ENCODE measurements around the gene DOCK9. TPM values are rescaled to one million over a fixed set of nuclear protein-coding genes. Genes with fewer than 3 reads are reported as not detected.

DOCK9 gene
- polyA plus RNA-seq, 1 of the 3 experiments (the other 2 are of a cell fraction): 16.6 TPM

- no peaks in the 10 kb centered on the region for H3K9me2 ChIP-seq
- H3K9me3 ChIP-seq: no peaks in the 10 kb centered on the region
- no peak overlapping the region for H3K4me2 ChIP-seq
- CTCF ChIA-PET: no interaction called here
- H4K20me1 ChIP-seq (ENCODE audit: insufficient read depth): no peaks in the 10 kb centered on the region
- H3K36me3 ChIP-seq (replicated peaks in 1 of 2; ENCODE audit: control insufficient read depth in 1 of 2, insufficient read depth in 2 of 2, low read length in 1 of 2): no peaks in the 10 kb centered on the region
- no peaks in the 10 kb centered on the region for H3F3A ChIP-seq (replicated peaks; ENCODE audit: insufficient read depth)
- no peak overlapping the region for H2AFZ ChIP-seq (ENCODE audit: low read depth)
- no peak for DNase-seq
- 60% methylated on average over 11 of the region's 11 CpGs for WGBS (ENCODE audit: low lambda C conversion rate)
- no peak overlapping the region for H3K27ac ChIP-seq (ENCODE audit: low read depth in 2 of 2, low read length in 1 of 2)
- POLR2A ChIA-PET: no interaction called here
- H3K27me3 ChIP-seq (ENCODE audit: insufficient read depth): no peaks in the 10 kb centered on the region
- H3K79me2 ChIP-seq (ENCODE audit: insufficient read depth): no peaks in the 10 kb centered on the region
- no peak overlapping the region for H3K4me3 ChIP-seq (ENCODE audit: low read depth in 2 of 2, low read length in 1 of 2)
- no peaks in the 10 kb centered on the region for H3K4me1 ChIP-seq (ENCODE audit: control insufficient read depth in 1 of 2, insufficient read depth in 2 of 2, low read depth in 1 of 2, low read length in 1 of 2)
- TF ChIP-seq MEF2A (IDR thresholded peaks at IDR 0.05; ENCODE audit: borderline replicate concordance, low read depth) (no peak), IRF3 (IDR thresholded peaks at IDR 0.05; ENCODE audit: low read depth, low read length) (no peak), MAX (IDR thresholded peaks at IDR 0.05; ENCODE audit: low read depth) (no peak), JUND (IDR thresholded peaks at IDR 0.05) (no peak), NFIC (IDR thresholded peaks at IDR 0.05; ENCODE audit: borderline replicate concordance) (no peak), RCOR1 (IDR thresholded peaks at IDR 0.05; ENCODE audit: low read length) (no peak), PBX3 (IDR thresholded peaks at IDR 0.05) (no peak), USF1 (IDR thresholded peaks at IDR 0.05; ENCODE audit: borderline replicate concordance, low read depth) (no peak), TAF1 (IDR thresholded peaks at IDR 0.05; ENCODE audit: borderline replicate concordance, low read depth, low read length) (no peak), GABPA (IDR thresholded peaks at IDR 0.05; ENCODE audit: low read depth) (no peak), YY1 (IDR thresholded peaks at IDR 0.05; ENCODE audit: low read depth) (no peak), FOSL2 (IDR thresholded peaks at IDR 0.05; ENCODE audit: borderline replicate concordance, low read depth) (no peak), SMC3 (IDR thresholded peaks at IDR 0.05; ENCODE audit: low read depth, low read length) (no peak), CHD2 (IDR thresholded peaks at IDR 0.05; ENCODE audit: low read length, partially characterized antibody) (no peak), FOXM1 (IDR thresholded peaks at IDR 0.05; ENCODE audit: low read depth) (no peak), POLR2AphosphoS5 (IDR thresholded peaks at IDR 0.05; ENCODE audit: low read depth, low read length) (no peak), SIN3A (IDR thresholded peaks at IDR 0.05; ENCODE audit: borderline replicate concordance, low read depth, low read length) (no peak)
- no peak overlapping the region for H3K9ac ChIP-seq
These were observed 196.8 kb downstream of the DOCK9 start for GRCh38 chr13:98781045-98781444.

- Histone ChIP-seq H3F3A (replicated peaks; ENCODE audit: insufficient read depth) (no peaks in the 10 kb centered on the region), H3K9ac (no peak overlapping the region), H3K4me3 (ENCODE audit: low read depth in 2 of 2, low read length in 1 of 2) (no peak overlapping the region), H3K36me3 (replicated peaks in 1 of 2; ENCODE audit: control insufficient read depth in 1 of 2, insufficient read depth in 2 of 2, low read length in 1 of 2) (no peaks in the 10 kb centered on the region), H2AFZ (ENCODE audit: low read depth) (no peak overlapping the region), H3K9me2 (no peaks in the 10 kb centered on the region), H4K20me1 (ENCODE audit: insufficient read depth) (no peaks in the 10 kb centered on the region), H3K9me3 (no peaks in the 10 kb centered on the region), H3K79me2 (ENCODE audit: insufficient read depth) (no peaks in the 10 kb centered on the region), H3K4me2 (no peak overlapping the region), H3K4me1 (ENCODE audit: control insufficient read depth in 1 of 2, insufficient read depth in 2 of 2, low read depth in 1 of 2, low read length in 1 of 2) (no peaks in the 10 kb centered on the region), H3K27me3 (ENCODE audit: insufficient read depth) (no peaks in the 10 kb centered on the region), H3K27ac (ENCODE audit: low read depth in 2 of 2, low read length in 1 of 2) (no peak overlapping the region)
- TF ChIP-seq POLR2AphosphoS5 (IDR thresholded peaks at IDR 0.05; ENCODE audit: low read depth, low read length) (no peak), EP300 (IDR thresholded peaks at IDR 0.05; ENCODE audit: borderline replicate concordance in 1 of 2, low read depth in 1 of 2, low read length in 1 of 2) (no peak)
- WGBS (ENCODE audit: low lambda C conversion rate): 85% methylated on average over 2 of the region's 2 CpGs
- ChIA-PET CTCF (no interaction called here), POLR2A (no interaction called here)
- no peak for DNase-seq
These were observed 197.4 kb downstream of the DOCK9 start for GRCh38 chr13:98780451-98780850.

Data from SK-N-SH (cell line).